Psoas muscle (tissue), 8 donors: ENCODE results near the gene BRWD1. TPM values are rescaled to one million over a fixed set of nuclear protein-coding genes. Genes with fewer than 3 reads are reported as not detected.

Experiments
- ATAC-seq, 4 donors: fragments of 200-7000 bp; cut with Tn5 transposase; one replicate each; pipeline ENCODE4 v1.9.1; 2020; ENCODE audit warnings: moderate library complexity in 3 of 4, mild to moderate bottlenecking in 2 of 4
- DNase-seq, 2 donors: peaks; one replicate each; pipeline ENCODE4 v3.0.0-alpha.2; 2020
- H3K27ac ChIP-seq: fragments of 200-600 bp; one replicate; pipeline ENCODE4 v1.8.0; 2022
- H3K27me3 ChIP-seq, 3 donors: fragments of 200-600 bp in 1 of 3; one replicate each; pipeline versions ENCODE4 v1.6.1 to v1.8.0; 2013 to 2022; ENCODE audit warnings: low read length in 2 of 3, mild to moderate bottlenecking in 2 of 3, moderate library complexity in 1 of 3; ENCODE audit not compliant: insufficient read depth in 3 of 3
- H3K36me3 ChIP-seq, 2 donors: fragments of 200-600 bp in 1 of 2; one replicate each; pipeline versions ENCODE4 v1.6.1 to v1.8.0; 2013 to 2022; ENCODE audit warnings: low read depth in 1 of 2, mild to moderate bottlenecking in 1 of 2, moderate library complexity in 1 of 2; ENCODE audit not compliant: insufficient read depth in 1 of 2
- H3K4me1 ChIP-seq: fragments of 200-600 bp; one replicate; pipeline ENCODE4 v1.8.0; 2022
- H3K4me3 ChIP-seq: fragments of 200-600 bp; one replicate; pipeline ENCODE4 v1.8.0; 2022; ENCODE audit warnings: mild to moderate bottlenecking
- H3K9me3 ChIP-seq: fragments of 200-600 bp; one replicate; pipeline ENCODE4 v1.8.0; 2022
- CTCF ChIP-seq: fragments of 200-600 bp; IDR thresholded peaks from one replicate; pipeline ENCODE4 v1.8.0; 2022; ENCODE audit warnings: antibody characterized with exemption
- WGBS, 3 donors: extraction: QIAGEN DNeasy Blood & Tissue Kit; methylation state at CpG; one replicate each; pipeline versions ENCODE4 v1.1.6 to v1.1.7; 2013; 5-methylcytosine and 5-hydroxymethylcytosine counted together
- intact Hi-C, 2 donors: fragments of 100-400 bp; cut with DNase I; formaldehyde crosslinking; loops; one replicate each; pipeline versions ENCODE4 v1.11.0 to v1.14.2; 2022
- polyA plus RNA-seq, 3 donors: library from polyadenylated mRNA; stranded (reverse); fragments of 200-250 nt; gene quantifications; one replicate each; pipeline ENCODE4 v1.2.3, GENCODE V29; 2013
- total RNA-seq, 4 donors: library from RNA; stranded (reverse); fragmentation: NEBNext Ultra II Directional in 2 of 4; extraction: Animal tissue kit (Norgen Biotek cat#: 25700) in 2 of 4; gene quantifications; one replicate each; pipeline versions ENCODE4 v1.2.1 to v1.2.4, GENCODE V29; 2021 to 2023
- donor health status: healthy with polysubstance abuse.
- donor health status: DM: no; HTN: no; CAD: no; lungs with moderate emphysema.
- donor health status: Bipolar disorder and iron deficiency.
- donor health status: healthy.
- donor health status: DM: yes; HTN: yes; CAD: no.
- donor health status: DM: no; HTN: no; CAD: no.
- donor health status: DM: no; HTN: no; CAD: no.
- donor health status: DM: yes; HTN: yes; CAD: no.

The BRWD1 gene
- total and polyA plus RNA-seq, 7 donors, result 12.6 to 33.0 (median 30.2) TPM

DNA sequence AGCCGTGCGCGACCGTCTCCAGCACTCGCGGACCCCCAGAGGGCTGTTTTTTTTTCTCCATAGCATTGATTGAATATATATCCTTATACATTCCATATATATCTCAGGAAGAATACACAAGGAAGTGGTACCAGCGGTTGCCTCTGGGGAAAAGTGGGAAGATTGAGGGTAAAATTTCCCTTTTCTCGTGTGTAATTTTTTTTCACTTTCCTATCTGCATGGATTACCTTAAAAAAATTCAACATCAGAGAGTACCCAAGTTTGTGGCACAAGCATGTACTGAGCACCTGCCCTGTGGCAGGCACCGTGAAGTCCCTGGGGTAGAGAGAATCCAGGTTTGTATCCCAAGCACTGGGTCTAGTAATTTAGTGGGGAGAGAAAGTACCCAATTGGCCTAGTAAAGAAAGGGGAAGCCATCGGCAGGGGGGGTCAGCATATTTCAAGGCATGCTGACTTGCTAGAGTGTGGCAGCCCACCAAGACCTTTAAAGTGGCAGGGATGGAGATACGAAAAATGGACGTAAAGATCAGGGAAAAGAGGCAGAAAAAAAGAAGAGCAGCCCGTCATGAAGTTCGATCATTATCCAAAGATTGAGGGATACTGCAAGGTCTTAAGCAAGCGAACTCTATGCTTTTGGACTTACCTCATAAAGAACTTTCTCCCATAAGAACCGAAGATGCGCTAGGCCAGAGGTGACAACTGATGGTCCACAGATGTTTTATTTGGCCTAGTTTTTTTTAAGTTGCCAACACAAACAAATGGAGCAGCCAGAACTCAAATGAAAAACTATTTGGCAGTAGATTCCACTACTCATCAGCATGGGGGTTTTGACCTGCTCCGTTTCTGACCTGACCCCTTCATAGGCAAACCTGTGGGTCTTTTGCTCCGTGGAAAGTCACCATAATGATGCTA lies 36.9 kb upstream of the BRWD1 start:
- ATAC-seq, result no peak
- intact Hi-C loops, result loop anchor here (2.0 to 5.0 kb wide), 2 partner anchors 28 to 37 kb away; no protein-coding TSS in a partner anchor
- peak overlapping the region; percentile 88 for H3K4me3 ChIP-seq
- DNase-seq, result no peak
- no peaks in the 10 kb centered on the region for H3K27me3 ChIP-seq
- peaks cover 13% of the 10 kb centered on the region for H3K4me1 ChIP-seq
- no peak for TF ChIP-seq CTCF
- H3K9me3 ChIP-seq, result no peaks in the 10 kb centered on the region
- H3K27ac ChIP-seq, result peak overlapping the region; percentile 85
- 61 to 76% (median 66%) methylated on average over 19 of the region's 19 CpGs for WGBS, 3 donors
- H3K36me3 ChIP-seq, result peaks cover 0 to 17% of the 10 kb centered on the region in 2 donors

GRCh38 chr21:39349211-39350093 lies 36.0 kb upstream of the BRWD1 start:
- 8 to 14% (median 9%) methylated on average over 41 to 47 of the region's 56 CpGs for WGBS, 3 donors
- peaks cover 0 to 24% of the 10 kb centered on the region in 2 donors for H3K36me3 ChIP-seq
- H3K27ac ChIP-seq, result peak overlapping the region; percentile 85
- peak overlapping the region; percentile 88 for H3K4me3 ChIP-seq
- TF ChIP-seq CTCF, result no peak
- DNase-seq (peak; percentile 94 to 96), ATAC-seq (peak; percentile 96 to 98 (median 98))
- H3K9me3 ChIP-seq, result no peaks in the 10 kb centered on the region
- no peaks in the 10 kb centered on the region for H3K27me3 ChIP-seq
- intact Hi-C loops, result loop anchor here (2.0 to 5.0 kb wide), 4 partner anchors 29 to 39 kb away; partner anchors contain the start of gene BRWD1 (in 1 of the 2)
- H3K4me1 ChIP-seq, result peaks cover 13% of the 10 kb centered on the region

DNA sequence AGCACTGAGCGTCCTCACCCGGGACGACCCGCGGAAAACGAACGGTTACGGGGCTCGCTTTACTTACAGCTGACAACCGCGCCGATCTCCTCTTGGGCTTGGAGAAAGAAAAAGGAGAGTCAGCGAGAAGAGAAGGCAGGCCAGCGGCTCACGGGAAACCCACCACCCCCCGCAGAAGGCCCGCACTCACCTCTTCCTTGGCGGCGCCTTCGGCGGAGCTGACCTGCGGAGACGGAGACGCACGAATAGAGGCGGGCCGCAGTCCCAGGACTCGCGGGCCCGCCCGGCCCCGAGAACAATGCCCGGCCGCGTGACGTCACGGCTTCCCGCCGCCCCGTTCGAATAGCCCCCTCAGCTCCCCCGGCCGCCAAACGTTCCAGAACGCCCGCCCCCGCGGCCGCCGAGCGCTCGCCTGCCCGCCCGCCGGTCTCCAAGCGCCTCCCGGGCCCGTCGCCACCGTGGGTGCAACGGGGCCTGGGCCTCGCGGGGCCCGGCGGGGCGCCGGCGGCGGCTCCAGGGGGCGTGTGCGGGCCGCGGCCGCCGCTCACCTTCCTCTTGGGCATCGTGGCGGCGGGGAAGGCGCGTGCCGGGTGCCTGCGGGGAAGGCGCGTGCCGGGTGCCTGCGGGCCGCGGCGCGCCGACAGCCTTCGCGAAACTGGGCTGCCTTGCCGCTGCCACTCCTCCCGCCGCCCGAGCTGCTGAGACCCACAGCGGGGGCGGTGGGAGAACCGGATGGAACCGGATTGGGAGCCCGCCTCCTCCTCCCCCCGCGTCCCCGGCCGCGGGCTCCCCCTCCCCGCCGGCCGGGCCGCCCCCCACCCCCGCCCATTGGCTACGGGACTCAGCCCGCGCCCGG lies 35.2 kb upstream of the BRWD1 start, which contains the start of gene HMGN1:
Gene HMGN1, minus strand, starts transcription at position 734 of the 856 bp plus-strand sequence. Its CDS starts 171 bp downstream, at position 563.
- intact Hi-C loops, result loop anchor here (1.0 to 5.0 kb wide), 3 partner anchors 36 to 40 kb away; partner anchors contain the start of gene BRWD1 (in 1 of the 2)
- Histone ChIP-seq H3K36me3 (peaks cover 0 to 33% of the 10 kb centered on the region in 2 donors), H3K4me1 (peaks cover 13% of the 10 kb centered on the region), H3K4me3 (peak within 1 kb of the TSS; percentile 88), H3K27me3 (no peaks in the 10 kb centered on the region), H3K27ac (peak within 1 kb of the TSS; percentile 85), H3K9me3 (no peaks in the 10 kb centered on the region)
- TF ChIP-seq CTCF, result peak; percentile 11
- DNase-seq (peak; percentile 84 to 87), ATAC-seq (peak; percentile 39 to 55 (median 49))
- WGBS, 3 donors, result 0 to 1% (median 0%) methylated on average over 61 to 116 of the region's 116 CpGs

DNA sequence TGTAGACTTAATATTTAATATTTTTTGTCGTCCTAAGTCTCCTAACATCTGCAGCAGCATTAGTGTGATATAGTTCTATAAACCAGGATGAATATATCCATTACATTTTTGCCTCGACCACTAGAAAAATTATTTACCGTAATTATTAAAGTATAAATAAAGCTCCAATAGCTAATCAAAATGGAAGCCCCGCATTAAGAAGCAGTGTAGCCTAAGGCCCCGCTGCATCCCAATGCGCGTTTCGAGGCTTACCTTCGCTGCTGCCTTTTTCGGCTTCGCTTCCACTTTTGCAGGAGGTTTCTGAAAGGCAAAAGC lies 34.6 kb upstream of the BRWD1 start:
- no peaks in the 10 kb centered on the region for H3K27me3 ChIP-seq
- peak overlapping the region; percentile 88 for H3K4me3 ChIP-seq
- H3K9me3 ChIP-seq, result no peaks in the 10 kb centered on the region
- intact Hi-C loops, result loop anchor here (1.0 to 5.0 kb wide), 3 partner anchors 36 to 41 kb away; partner anchors contain the start of gene BRWD1 (in 1 of the 2)
- TF ChIP-seq CTCF, result no peak
- peak overlapping the region; percentile 85 for H3K27ac ChIP-seq
- ATAC-seq (no peak), DNase-seq (no peak)
- peaks cover 0 to 38% of the 10 kb centered on the region in 2 donors for H3K36me3 ChIP-seq
- H3K4me1 ChIP-seq, result peaks cover 13% of the 10 kb centered on the region
- WGBS, 3 donors, result 1 to 3% (median 2%) methylated on average over 11 of the region's 11 CpGs
